CD14-positive monocyte (primary cell): ENCODE data around the gene NUDT1. TPM values are rescaled to one million over a fixed set of nuclear protein-coding genes. Genes with fewer than 3 reads are reported as not detected.

ENCODE experiments used
- DNase-seq, 3 donors: peaks; one replicate each; pipeline ENCODE4 v3.0.0-alpha.2; 2011 to 2022
- H2AFZ ChIP-seq: 2 replicates; pipeline ENCODE4 v1.6.0; 2012; ENCODE audit warnings: mild to moderate bottlenecking, low read depth, low read length, inconsistent platforms; ENCODE audit not compliant: insufficient read depth, poor library complexity, severe bottlenecking
- H3K27ac ChIP-seq, 2 donors: 1 replicate in 1 of 2; 2 replicates in 1 of 2; pipeline ENCODE4 v1.5.1; 2012 to 2013; ENCODE audit warnings: low read length in 2 of 2, control low read depth in 1 of 2, inconsistent platforms in 1 of 2, low read depth in 1 of 2, mild to moderate bottlenecking in 1 of 2
- H3K27me3 ChIP-seq, 2 donors: one replicate each; pipeline versions ENCODE4 v1.6.0 to v1.6.1; 2011 to 2013; ENCODE audit warnings: low read length in 2 of 2; ENCODE audit not compliant: control insufficient read depth in 2 of 2, insufficient read depth in 2 of 2
- H3K36me3 ChIP-seq, 2 donors: replicated peaks in 1 of 2; 1 replicate in 1 of 2; 2 replicates in 1 of 2; pipeline versions ENCODE4 v1.5.1 to v1.6.1; 2012 to 2013; ENCODE audit warnings: low read length in 2 of 2, control low read depth in 1 of 2, inconsistent platforms in 1 of 2, mild to moderate bottlenecking in 1 of 2; ENCODE audit not compliant: insufficient read depth in 2 of 2, control insufficient read depth in 1 of 2
- H3K4me1 ChIP-seq, 2 donors: 1 replicate in 1 of 2; 2 replicates in 1 of 2; pipeline versions ENCODE4 v1.5.1 to v1.6.1; 2012 to 2013; ENCODE audit warnings: low read length in 2 of 2, control low read depth in 1 of 2, inconsistent platforms in 1 of 2, mild to moderate bottlenecking in 1 of 2, moderate library complexity in 1 of 2; ENCODE audit not compliant: insufficient read depth in 2 of 2, control insufficient read depth in 1 of 2
- H3K4me2 ChIP-seq: replicated peaks from 2 replicates; pipeline ENCODE3; 2012; ENCODE audit warnings: low read length, moderate library complexity, mild to moderate bottlenecking; ENCODE audit not compliant: poor library complexity, severe bottlenecking; ENCODE audit errors: extremely low read depth
- H3K4me3 ChIP-seq, 3 experiments: fragments of 200-600 bp in 1 of 3; sonication (generic) in 1 of 3; replicated peaks in 1 of 3; 1 replicate in 2 of 3; 2 replicates in 1 of 3; pipeline ENCODE4 v1.5.1; 2011 to 2013; ENCODE audit warnings: low read length in 3 of 3, mild to moderate bottlenecking in 3 of 3, control low read depth in 2 of 3, low read depth in 2 of 3, inconsistent platforms in 1 of 3, moderate library complexity in 1 of 3
- H3K79me2 ChIP-seq: 2 replicates; pipeline ENCODE4 v1.6.0; 2012; ENCODE audit warnings: mild to moderate bottlenecking, control low read depth, inconsistent platforms, low read length, moderate library complexity; ENCODE audit not compliant: insufficient read depth
- H3K9ac ChIP-seq: 2 replicates; pipeline ENCODE4 v1.6.0; 2017; ENCODE audit warnings: low read length, mild to moderate bottlenecking; ENCODE audit not compliant: insufficient read depth, poor library complexity, severe bottlenecking
- H3K9me3 ChIP-seq, 2 donors: replicated peaks in 1 of 2; 1 replicate in 1 of 2; 2 replicates in 1 of 2; pipeline versions ENCODE4 v1.5.1 to v1.6.1; 2012 to 2013; ENCODE audit warnings: low read length in 2 of 2, control low read depth in 1 of 2; ENCODE audit not compliant: control insufficient read depth in 1 of 2, insufficient read depth in 1 of 2
- H4K20me1 ChIP-seq: 2 replicates; pipeline ENCODE4 v1.6.0; 2012; ENCODE audit warnings: mild to moderate bottlenecking, low read length, control low read depth, moderate library complexity; ENCODE audit not compliant: insufficient read depth
- H3K27ac Mint-ChIP-seq, 7 donors: one replicate each; pipeline ENCODE4 v1.8.0; 2020; ENCODE audit warnings: mild to moderate bottlenecking in 7 of 7, mixed read lengths in 7 of 7, moderate library complexity in 6 of 7, inconsistent platforms in 2 of 7
- H3K27me3 Mint-ChIP-seq, 3 donors: one replicate each; pipeline ENCODE4 v1.8.0; 2021 to 2022; ENCODE audit warnings: low read depth in 3 of 3, mild to moderate bottlenecking in 3 of 3, mixed read lengths in 3 of 3, moderate library complexity in 3 of 3, inconsistent platforms in 1 of 3
- H3K36me3 Mint-ChIP-seq, 2 donors: one replicate each; pipeline ENCODE4 v1.8.0; 2020; ENCODE audit warnings: mixed read lengths in 2 of 2, inconsistent platforms in 1 of 2, mild to moderate bottlenecking in 1 of 2
- H3K4me1 Mint-ChIP-seq: one replicate; pipeline ENCODE4 v1.8.0; 2020; ENCODE audit warnings: mild to moderate bottlenecking, mixed read lengths
- H3K4me3 Mint-ChIP-seq, 2 donors: one replicate each; pipeline ENCODE4 v1.8.0; 2020; ENCODE audit warnings: mild to moderate bottlenecking in 2 of 2, mixed read lengths in 2 of 2, moderate library complexity in 1 of 2
- H3K9me3 Mint-ChIP-seq, 7 donors: one replicate each; pipeline ENCODE4 v1.8.0; 2020 to 2022; ENCODE audit warnings: mixed read lengths in 7 of 7, mild to moderate bottlenecking in 6 of 7, moderate library complexity in 6 of 7, inconsistent platforms in 2 of 7
- CTCF ChIP-seq: fragments of 200-600 bp; IDR thresholded peaks from one replicate; pipeline ENCODE4 v1.8.0; 2022; ENCODE audit warnings: antibody characterized with exemption, mild to moderate bottlenecking
- WGBS: methylation state at CpG from one replicate; pipeline ENCODE4 v1.1.5; 2013; ENCODE audit warnings: missing lambda C conversion rate; ENCODE audit not compliant: insufficient coverage; 5-methylcytosine and 5-hydroxymethylcytosine counted together
- intact Hi-C, 2 donors: fragments of 100-400 bp; cut with micrococcal nuclease; formaldehyde crosslinking; loops; one replicate each; pipeline versions ENCODE4 v1.15.0 to v1.15.1; 2023
- polyA plus RNA-seq, 3 donors: library from polyadenylated mRNA; depleted of rRNA in 1 of 3; unstranded in 2 of 3; stranded (reverse) in 1 of 3; fragments of 300-500 nt in 2 of 3; fragments of >200 nt in 1 of 3; fragmentation: Illumina TruSeq in 2 of 3; gene quantifications; 1 replicate in 2 of 3; 2 replicates in 1 of 3; pipeline ENCODE4 v1.2.3, GENCODE V29; 2012 to 2021

Gene NUDT1
- polyA plus RNA-seq, 3 donors: 19.6 to 42.6 (median 40.8) TPM

- Mint-ChIP-seq H3K4me1 (no peaks in the 10 kb centered on the region), H3K27me3 (peaks cover 0 to 2% (median 0%) of the 10 kb centered on the region in 3 donors), H3K9me3 (peaks cover 0 to 7% (median 2%) of the 10 kb centered on the region in 7 donors), H3K27ac (peak overlapping the region in 1 of 7 donors; percentile 15), H3K36me3 (peaks cover 88 to 98% of the 10 kb centered on the region in 2 donors), H3K4me3 (no peak overlapping the region)
- Histone ChIP-seq H4K20me1 (peaks cover 3% of the 10 kb centered on the region), H3K27me3 (no peaks in the 10 kb centered on the region), H3K9me3 (no peaks in the 10 kb centered on the region), H3K4me3 (no peak overlapping the region), H2AFZ (no peak overlapping the region), H3K36me3 (peaks cover 88 to 98% of the 10 kb centered on the region in 2 donors), H3K27ac (no peak overlapping the region), H3K4me1 (no peaks in the 10 kb centered on the region), H3K79me2 (no peaks in the 10 kb centered on the region), H3K4me2 (no peak overlapping the region), H3K9ac (no peak overlapping the region)
- intact Hi-C loops: no loop called here
- WGBS: 99% methylated on average over 10 of the region's 13 CpGs
- no peak for DNase-seq
- no peak for TF ChIP-seq CTCF
These were observed 30.1 kb upstream of the NUDT1 start for GRCh38 chr7:2211926-2212325.

- Mint-ChIP-seq H3K4me1 (no peaks in the 10 kb centered on the region), H3K27ac (peak overlapping the region in 1 of 7 donors; percentile 12), H3K27me3 (peaks cover 0 to 2% (median 0%) of the 10 kb centered on the region in 3 donors), H3K4me3 (no peak overlapping the region), H3K9me3 (peaks cover 0 to 7% (median 2%) of the 10 kb centered on the region in 7 donors), H3K36me3 (peaks cover 88 to 98% of the 10 kb centered on the region in 2 donors)
- Histone ChIP-seq H3K36me3 (peaks cover 89 to 98% of the 10 kb centered on the region in 2 donors), H3K4me1 (no peaks in the 10 kb centered on the region), H3K4me2 (no peak overlapping the region), H3K9me3 (no peaks in the 10 kb centered on the region), H3K27ac (no peak overlapping the region), H3K9ac (no peak overlapping the region), H4K20me1 (peaks cover 3% of the 10 kb centered on the region), H3K79me2 (no peaks in the 10 kb centered on the region), H3K27me3 (no peaks in the 10 kb centered on the region), H2AFZ (no peak overlapping the region), H3K4me3 (no peak overlapping the region)
- intact Hi-C loops: no loop called here
- whole genome bisulfite sequencing: 94% methylated on average over 10 of the region's 10 CpGs
- no peak for TF ChIP-seq CTCF
- DNase-seq: no peak
These were observed 29.1 kb upstream of the NUDT1 start for GRCh38 chr7:2212906-2213305.
